K562 (cell line): Measurements from ENCODE around the gene TMEM184B. TPM values are rescaled to one million over a fixed set of nuclear protein-coding genes. Genes with fewer than 3 reads are reported as not detected.

Experiments
- ATAC-seq: fragments of 200-7000 bp; cut with Tn5 transposase; 3 replicates; pipeline ENCODE4 v1.9.1; 2020; ENCODE audit warnings: moderate library complexity
- BruUV-seq: library from RNA; stranded (reverse); fragments of 400-500 nt; replicated peaks from 2 replicates; lab custom pipeline; 2021; lab: Mats Ljungman, UMichigan
- CTCF ChIA-PET: fragments of 300-600 bp; formaldehyde crosslinking; extraction: SDS; loops from one replicate; lab custom pipeline; 2021; ENCODE audit warnings: low intra/inter-chr PET ratio; lab: Yijun Ruan, JAX
- POLR2A ChIA-PET: fragments of 300-600, 350-650 bp; sonication (Branson Sonifier 250); formaldehyde crosslinking; extraction: SDS; loops from one replicate; lab custom pipeline; 2021; ENCODE audit warnings: antibody characterized with exemption, inconsistent platforms; lab: Yijun Ruan, JAX
- DNase-seq, 4 experiments: peaks; one replicate each; pipeline versions ENCODE4 v3.0.0 to v3.0.0-alpha.2; 2011 to 2018; ENCODE audit warnings: low spot score in 3 of 4, mixed read lengths in 3 of 4; ENCODE audit errors: extremely low read depth in 1 of 4
- FAIRE-seq: peaks from 2 replicates; lab custom pipeline; 2011; peaks lifted over from hg19 to GRCh38; lab: Jason Lieb, UNC
- H2AFZ ChIP-seq: 2 replicates; pipeline ENCODE4 v1.6.0; 2011; ENCODE audit warnings: low read depth, low read length, control low read depth, inconsistent platforms
- H3K27ac ChIP-seq: fragments of 200-600 bp; 3 replicates; pipeline ENCODE4 v1.8.0; 2011; ENCODE audit warnings: low read depth, mild to moderate bottlenecking, control low read depth, inconsistent platforms, low read length, moderate library complexity, mixed read lengths; ENCODE audit errors: extremely low read depth
- H3K27me3 ChIP-seq, 2 experiments: fragments of 300-600 bp in 1 of 2; 2 replicates in 1 of 2; 3 replicates in 1 of 2; pipeline versions ENCODE4 v1.6.0 to v1.8.0; 2011; ENCODE audit warnings: inconsistent platforms in 2 of 2, low read length in 2 of 2, mild to moderate bottlenecking in 1 of 2, mixed read lengths in 1 of 2, moderate library complexity in 1 of 2; ENCODE audit not compliant: control insufficient read depth in 2 of 2, insufficient read depth in 2 of 2
- H3K36me3 ChIP-seq: fragments of 300-600 bp; 3 replicates; pipeline ENCODE4 v1.8.0; 2011; ENCODE audit warnings: mild to moderate bottlenecking, low read length, inconsistent platforms; ENCODE audit not compliant: control insufficient read depth, insufficient read depth
- H3K4me1 ChIP-seq, 2 experiments: fragments of 200-600 bp in 1 of 2; replicated peaks in 1 of 2; 2 replicates in 1 of 2; 3 replicates in 1 of 2; pipeline versions ENCODE4 v1.5.1 to v1.8.0; 2011; ENCODE audit warnings: inconsistent platforms in 2 of 2, low read length in 2 of 2, mild to moderate bottlenecking in 1 of 2, mixed read lengths in 1 of 2, moderate library complexity in 1 of 2; ENCODE audit not compliant: control insufficient read depth in 2 of 2, insufficient read depth in 2 of 2
- H3K4me2 ChIP-seq: 2 replicates; pipeline ENCODE4 v1.6.1; 2011; ENCODE audit warnings: low read length, control low read depth, inconsistent platforms, mixed read lengths; ENCODE audit not compliant: insufficient read depth
- H3K4me3 ChIP-seq: fragments of 200-600 bp; sonication (generic), shearing (Covaris generic); 2 replicates; pipeline ENCODE4 v1.5.1; 2016; ENCODE audit warnings: control low read depth, inconsistent platforms
- H3K79me2 ChIP-seq: fragments of 200-600 bp; 3 replicates; pipeline ENCODE4 v1.8.0; 2011; ENCODE audit warnings: low read length, inconsistent platforms; ENCODE audit not compliant: control insufficient read depth, insufficient read depth
- H3K9ac ChIP-seq, 2 experiments: 2 replicates each; pipeline versions ENCODE4 v1.6.0 to v1.6.1; 2011; ENCODE audit warnings: low read depth in 2 of 2, low read length in 2 of 2, control low read depth in 1 of 2, inconsistent platforms in 1 of 2, mild to moderate bottlenecking in 1 of 2, mixed read lengths in 1 of 2; ENCODE audit not compliant: insufficient read depth in 1 of 2
- H3K9me1 ChIP-seq: one replicate; pipeline ENCODE4 v1.6.0; 2011; ENCODE audit warnings: inconsistent platforms, mild to moderate bottlenecking, low read length, moderate library complexity; ENCODE audit not compliant: control insufficient read depth, insufficient read depth
- H3K9me3 ChIP-seq: replicated peaks from 2 replicates; pipeline ENCODE4 v1.5.1; 2011; ENCODE audit warnings: low read depth, low read length, inconsistent platforms; ENCODE audit not compliant: control insufficient read depth, insufficient read depth
- H4K20me1 ChIP-seq: replicated peaks from 2 replicates; pipeline ENCODE4 v1.6.1; 2011; ENCODE audit warnings: low read length, inconsistent platforms, mixed read lengths; ENCODE audit not compliant: control insufficient read depth, insufficient read depth
- BRD4 ChIP-seq: fragments of 200-600 bp; sonication (generic); IDR thresholded peaks from 2 replicates; pipeline ENCODE4 v1.6.1; 2017; ENCODE audit warnings: inconsistent platforms
- CBFB ChIP-seq: sonication (generic); formaldehyde crosslinking; IDR thresholded peaks from 2 replicates; pipeline ENCODE4 v1.4.0; 2020; ENCODE audit warnings: mild to moderate bottlenecking, missing genetic modification reagents
- CEBPB ChIP-seq: fragments of 450-650 bp; IDR thresholded peaks from 2 replicates; pipeline ENCODE4 v1.6.1; 2016; ENCODE audit warnings: missing genetic modification characterization, missing compliant biosample characterization
- ERF ChIP-seq: fragments of 450-650 bp; formaldehyde crosslinking; IDR thresholded peaks from 2 replicates; pipeline ENCODE4 v1.4.0; 2020; ENCODE audit warnings: mild to moderate bottlenecking, mixed read lengths
- GABPB2 ChIP-seq: fragments of 250-450 bp; sonication (Bioruptor Pico); conservative IDR thresholded peaks from 2 replicates; pipeline ENCODE4 v1.5.1; 2021; ENCODE audit warnings: mild to moderate bottlenecking
- KLF13 ChIP-seq: fragments of 450-650 bp; IDR thresholded peaks from 2 replicates; pipeline ENCODE4 v1.6.1; 2016; ENCODE audit warnings: missing genetic modification characterization, low read depth, mild to moderate bottlenecking, missing compliant biosample characterization, moderate library complexity, borderline replicate concordance
- MAFK ChIP-seq: IDR thresholded peaks from 2 replicates; pipeline ENCODE4 v1.6.1; 2011; ENCODE audit warnings: low read length, improper control_type of control experiment
- MCM7 ChIP-seq, 2 experiments: fragments of 450-650 bp; IDR thresholded peaks; 2 replicates each; pipeline ENCODE4 v1.6.1; 2016 to 2018
- NFRKB ChIP-seq: fragments of 450-650 bp; IDR thresholded peaks from 2 replicates; pipeline ENCODE4 v1.6.1; 2016; ENCODE audit warnings: low read depth
- SOX6 ChIP-seq: fragments of 450-650 bp; IDR thresholded peaks from 2 replicates; pipeline ENCODE4 v1.6.1; 2014; ENCODE audit warnings: mild to moderate bottlenecking
- TEAD4 ChIP-seq, 2 experiments: sonication (generic) in 1 of 2; formaldehyde crosslinking in 1 of 2; IDR thresholded peaks; 2 replicates each; pipeline versions ENCODE4 v1.6.1 to v1.8.0; 2012 to 2022; ENCODE audit warnings: borderline replicate concordance in 1 of 2, inconsistent platforms in 1 of 2, low read length in 1 of 2, mild to moderate bottlenecking in 1 of 2, missing genetic modification reagents in 1 of 2
- ZNF121 ChIP-seq: sonication (generic); formaldehyde crosslinking; conservative IDR thresholded peaks from 2 replicates; pipeline ENCODE4 v1.8.0; 2022; ENCODE audit warnings: missing genetic modification reagents
- ZNF589 ChIP-seq: fragments of 200-800 bp; sonication (Bioruptor generic); IDR thresholded peaks from 2 replicates; pipeline ENCODE4 v1.6.1; 2016; ENCODE audit warnings: low read depth, missing genetic modification characterization, missing compliant biosample characterization
- WGBS: fragments of 100-300 bp; shearing (Covaris generic); methylation state at CpG from one replicate; pipeline ENCODE4 v1.1.6; 2016; ENCODE audit warnings: low coverage, mixed read lengths; ENCODE audit not compliant: insufficient coverage; ENCODE audit errors: missing lambda C conversion rate; 5-methylcytosine and 5-hydroxymethylcytosine counted together
- in situ Hi-C: fragments of 300-500 bp; cut with MboI; formaldehyde crosslinking; loops from 4 replicates; pipeline ENCODE4 v1.15.0; 2018; ENCODE audit warnings: inconsistent platforms, mixed read lengths
- intact Hi-C: fragments of 100-400 bp; cut with micrococcal nuclease; formaldehyde crosslinking; loops from 2 replicates; pipeline ENCODE4 v1.14.2; 2022
- polyA plus RNA-seq, 8 experiments: library from polyadenylated mRNA; depleted of rRNA in 4 of 8; stranded (reverse) in 5 of 8; unstranded in 3 of 8; fragments of >200 nt; fragmentation: Nextera tagmentation in 2 of 8; fragmentation: Illumina TruSeq in 1 of 8; extraction: Ambion mirVana in 2 of 8; extraction: Trizol in 1 of 8; gene quantifications; 2 replicates each; pipeline versions ENCODE4 v1.2.1 to v1.2.3, GENCODE V29; 2011 to 2014; ENCODE audit warnings: inconsistent platforms in 1 of 8, missing spikeins in 1 of 8
- total RNA-seq, 7 experiments: library from RNA; depleted of rRNA in 6 of 7; stranded (reverse); fragments of >200 nt in 6 of 7; fragmentation: Illumina TruSeq in 2 of 7; extraction: Trizol in 2 of 7; gene quantifications; 2 replicates each; pipeline versions ENCODE4 v1.2.1 to v1.2.3, GENCODE V29; 2011 to 2021; ENCODE audit warnings: low replicate concordance in 1 of 7

Gene TMEM184B
- total and polyA plus RNA-seq, 9 of the 15 experiments (the other 6 are each of a cell fraction or from before 2014, with no cell fraction given): 0.31 to 25.1 (median 6.2) TPM

GRCh38 chr22:38249803-38250642 is 22.8 kb downstream of the TMEM184B start:
- CTCF ChIA-PET: no interaction called here
- H3K79me2 ChIP-seq: no peaks in the 10 kb centered on the region; the same call in 2 of the 3 replicates

GRCh38 chr22:38249301-38249700 is 23.5 kb downstream of the TMEM184B start:
- no peak overlapping the region for H3K4me2 ChIP-seq
- CTCF ChIA-PET: no interaction called here
- no peak for FAIRE-seq
- peaks cover 0 to 4% of the 10 kb centered on the region in 2 experiments; a peak in 2 of 5 replicates for H3K4me1 ChIP-seq
- no peak overlapping the region for H3K9ac ChIP-seq
- POLR2A ChIA-PET: no interaction called here
- 0 out of 2 replicates have a peak, but pooled peaks cover 7% of the 10 kb centered on the region for H4K20me1 ChIP-seq
- H3K27me3 ChIP-seq: no peaks in the 10 kb centered on the region
- in situ Hi-C loops: no loop called here
- no peak for ATAC-seq
- no peaks in the 10 kb centered on the region for H3K9me1 ChIP-seq
- intact Hi-C loops: no loop called here
- H2AFZ ChIP-seq: no peak overlapping the region
- no peaks in the 10 kb centered on the region; the same call in 2 of the 3 replicates for H3K79me2 ChIP-seq
- DNase-seq: no peak
- peaks cover 19% of the 10 kb centered on the region; the same call in 1 of the 3 replicates for H3K36me3 ChIP-seq
- no peak overlapping the region for H3K4me3 ChIP-seq
- WGBS: 51% methylated on average over 2 of the region's 3 CpGs
- BruUV-seq: no TSS peak
- H3K27ac ChIP-seq: no peak overlapping the region
- no peaks in the 10 kb centered on the region for H3K9me3 ChIP-seq
- TF ChIP-seq MCM7 (IDR thresholded peaks at IDR 0.05) (no peak), TEAD4 (IDR thresholded peaks at IDR 0.05; ENCODE audit: low read length) (no peak), TEAD4 (CRISPR knock-in tag; IDR thresholded peaks at IDR 0.05; ENCODE audit: borderline replicate concordance) (no peak), ZNF121 (no peak), SOX6 (no peak), NFRKB (no peak), CEBPB (tag) (no peak), ERF (CRISPR knock-in tag) (no peak), GABPB2 (CRISPR knock-in tag) (no peak), KLF13 (tag) (no peak)

More at GRCh38 chr22:38249803-38250642, 22.8 kb downstream of the TMEM184B start:
- H4K20me1 ChIP-seq: 0 out of 2 replicates have a peak, but pooled peaks cover 7% of the 10 kb centered on the region
- no peak overlapping the region for H3K4me3 ChIP-seq
- DNase-seq: no peak
- H3K4me1 ChIP-seq: peaks cover 0 to 4% of the 10 kb centered on the region in 2 experiments; a peak in 1 of 5 replicates
- in situ Hi-C loops (no loop called here), intact Hi-C loops (no loop called here)
- FAIRE-seq: no peak
- H3K4me2 ChIP-seq: no peak overlapping the region
- no peaks in the 10 kb centered on the region for H3K9me1 ChIP-seq
- WGBS: 94% methylated on average over 18 of the region's 25 CpGs
- H3K36me3 ChIP-seq: peaks cover 16% of the 10 kb centered on the region; the same call in 1 of the 3 replicates
- BruUV-seq: no TSS peak
- no peak overlapping the region for H2AFZ ChIP-seq
- no peaks in the 10 kb centered on the region for H3K27me3 ChIP-seq
- no peak overlapping the region for H3K27ac ChIP-seq
- no peaks in the 10 kb centered on the region for H3K9me3 ChIP-seq
- no peak for ATAC-seq
- TF ChIP-seq MAFK (no peak), ZNF589 (CRISPR knock-in tag) (no peak), BRD4 (no peak), CBFB (CRISPR knock-in tag) (no peak)
- no peak overlapping the region; a peak in 1 of 4 replicates for H3K9ac ChIP-seq
- POLR2A ChIA-PET: interaction anchor here (1.0 kb wide), 1 partner anchor 8 kb away, joined by 3 read pairs; no protein-coding TSS in a partner anchor
